Ovary (tissue), 9 donors: Measurements from ENCODE around the gene RTN1. TPM values are rescaled to one million over a fixed set of nuclear protein-coding genes. Genes with fewer than 3 reads are reported as not detected.

Experiments used
- DNase-seq, 5 donors: peaks; one replicate each; pipeline ENCODE4 v3.0.0-alpha.2; 2019 to 2020
- H3K27ac ChIP-seq, 2 donors: fragments of 200-600 bp; one replicate each; pipeline versions ENCODE4 v1.5.1 to v1.8.0; 2019 to 2022
- H3K27me3 ChIP-seq: fragments of 200-600 bp; one replicate; pipeline ENCODE4 v1.8.0; 2022
- H3K36me3 ChIP-seq: fragments of 200-600 bp; sonication (generic); one replicate; pipeline ENCODE4 v1.5.1; 2019
- H3K4me1 ChIP-seq: one replicate; pipeline ENCODE4 v1.8.1; 2013; ENCODE audit warnings: mild to moderate bottlenecking, moderate library complexity; ENCODE audit not compliant: insufficient read depth
- H3K4me3 ChIP-seq: fragments of 200-600 bp; sonication (generic); one replicate; pipeline ENCODE4 v1.5.1; 2017
- H3K9me3 ChIP-seq, 2 donors: fragments of 200-600 bp in 1 of 2; sonication (generic) in 1 of 2; one replicate each; pipeline versions ENCODE4 v1.5.1 to v1.8.1; 2013 to 2019; ENCODE audit warnings: mild to moderate bottlenecking in 1 of 2, moderate library complexity in 1 of 2
- CTCF ChIP-seq, 3 donors: fragments of 450-650 bp in 2 of 3; fragments of 200-600 bp in 1 of 3; IDR thresholded peaks; one replicate each; pipeline versions ENCODE4 v1.5.1 to v1.8.0; 2016 to 2022; ENCODE audit warnings: antibody characterized with exemption in 3 of 3, mild to moderate bottlenecking in 1 of 3
- EP300 ChIP-seq: sonication (generic); formaldehyde crosslinking; IDR thresholded peaks from one replicate; pipeline ENCODE4 v1.6.1; 2017; ENCODE audit warnings: antibody characterized with exemption
- POLR2A ChIP-seq: fragments of 450-650 bp; IDR thresholded peaks from one replicate; pipeline ENCODE4 v1.6.1; 2017; ENCODE audit warnings: antibody characterized with exemption, mild to moderate bottlenecking, moderate library complexity
- WGBS, 3 donors: extraction: QIAGEN DNeasy Blood & Tissue Kit in 1 of 3; methylation state at CpG; one replicate each; pipeline versions ENCODE4 v1.1.5 to v1.1.7; 2013 to 2017; 5-methylcytosine and 5-hydroxymethylcytosine counted together
- intact Hi-C, 4 donors: fragments of 100-400 bp; cut with DNase I; formaldehyde crosslinking; loops; one replicate each; pipeline versions ENCODE4 v1.11.0 to v1.15.1; 2022 to 2023
- polyA plus RNA-seq, 2 donors: library from polyadenylated mRNA; stranded (reverse); fragments of 200-250 nt in 1 of 2; fragments of 350-450 nt in 1 of 2; fragmentation: Illumina TruSeq in 1 of 2; extraction: RNeasy Lipid Tissue Mini Kit (QIAGEN cat#74804) in 1 of 2; gene quantifications; one replicate each; pipeline ENCODE4 v1.2.3, GENCODE V29; 2013 to 2014
- total RNA-seq, 7 donors: library from RNA; depleted of rRNA in 2 of 7; stranded (reverse); fragments of >200 nt in 2 of 7; fragmentation: NEBNext Ultra II Directional in 3 of 7; extraction: Animal tissue kit (Norgen Biotek cat#: 25700) in 3 of 7; gene quantifications; one replicate each; pipeline versions ENCODE4 v1.1.0 to v1.2.4, GENCODE V29; 2016 to 2023
- donor health status: DM: no; HTN: no; CAD: no; lungs with moderate emphysema.
- donor health status: DM: no; HTN: no; CAD: no.
- donor health status: Bipolar disorder and iron deficiency.
- donor health status: DM: yes; HTN: yes; CAD: no.
- donor health status: DM: no; HTN: no; CAD: no.
- donor health status: DM: yes; HTN: yes; CAD: no.

RTN1 gene
- total and polyA plus RNA-seq, 9 donors, result 0.51 to 10.2 (median 1.00) TPM

- no peaks in the 10 kb centered on the region for H3K4me1 ChIP-seq
- H3K27ac ChIP-seq, result no peak overlapping the region
- intact Hi-C loops, result no loop called here
- WGBS, 3 donors, result 61 to 69% (median 65%) methylated on average over 3 of the region's 3 CpGs
- DNase-seq, result no peak
- H3K27me3 ChIP-seq, result no peaks in the 10 kb centered on the region
- H3K4me3 ChIP-seq, result no peak overlapping the region
- H3K9me3 ChIP-seq, result no peaks in the 10 kb centered on the region
- H3K36me3 ChIP-seq, result no peaks in the 10 kb centered on the region
- TF ChIP-seq EP300 (no peak), POLR2A (no peak), CTCF (IDR thresholded peaks at IDR 0.05) (no peak)
These were observed 40.2 kb downstream of the RTN1 start for GRCh38 chr14:59830338-59830734.

DNA sequence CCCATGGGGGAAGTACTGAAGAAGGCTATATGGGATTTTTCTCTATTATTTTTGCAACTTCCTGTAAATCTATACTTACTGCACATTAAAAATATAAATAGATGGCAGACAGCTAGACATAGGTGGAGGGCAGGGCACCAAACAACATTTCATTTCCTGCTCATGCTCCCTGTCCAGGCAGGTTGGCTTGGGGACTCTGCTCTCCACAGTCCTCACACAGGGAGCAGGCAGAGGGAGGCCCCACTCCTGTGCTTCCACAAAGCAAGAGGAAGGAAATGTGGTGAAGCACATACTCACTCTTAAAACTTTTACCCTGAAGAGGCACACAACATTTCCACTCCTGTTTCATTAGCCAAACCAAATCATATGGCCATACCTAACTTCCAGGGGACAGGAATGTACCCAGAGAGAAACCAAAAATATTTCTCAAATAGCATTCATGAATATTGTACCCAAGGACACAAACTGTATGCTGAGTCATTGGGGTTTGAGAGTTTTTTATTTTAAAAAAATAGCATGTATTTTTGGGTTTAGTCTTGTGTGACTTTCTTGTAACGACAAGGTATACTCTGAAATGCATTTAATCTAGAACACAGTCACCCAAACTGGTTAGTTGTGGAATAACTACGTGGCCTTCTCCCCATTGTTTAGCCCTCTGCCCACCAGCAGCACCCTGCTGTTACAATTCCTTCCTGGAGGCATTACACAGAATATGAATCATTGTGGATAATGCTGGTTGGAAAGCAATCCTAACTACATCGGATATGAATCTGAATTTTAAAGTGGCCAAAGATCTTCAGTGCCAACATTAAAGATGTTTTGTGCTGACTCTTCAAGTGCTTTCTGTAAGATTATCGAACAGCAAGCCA is 40.9 kb downstream of the RTN1 start:
- H3K27me3 ChIP-seq, result no peaks in the 10 kb centered on the region
- H3K4me1 ChIP-seq, result no peaks in the 10 kb centered on the region
- H3K36me3 ChIP-seq, result no peaks in the 10 kb centered on the region
- H3K4me3 ChIP-seq, result no peak overlapping the region
- intact Hi-C loops, result no loop called here
- no peaks in the 10 kb centered on the region for H3K9me3 ChIP-seq
- WGBS, 3 donors, result 63 to 66% (median 65%) methylated on average over 4 of the region's 4 CpGs
- no peak for DNase-seq
- TF ChIP-seq EP300 (no peak), POLR2A (no peak), CTCF (IDR thresholded peaks at IDR 0.05) (no peak)
- no peak overlapping the region for H3K27ac ChIP-seq

DNA sequence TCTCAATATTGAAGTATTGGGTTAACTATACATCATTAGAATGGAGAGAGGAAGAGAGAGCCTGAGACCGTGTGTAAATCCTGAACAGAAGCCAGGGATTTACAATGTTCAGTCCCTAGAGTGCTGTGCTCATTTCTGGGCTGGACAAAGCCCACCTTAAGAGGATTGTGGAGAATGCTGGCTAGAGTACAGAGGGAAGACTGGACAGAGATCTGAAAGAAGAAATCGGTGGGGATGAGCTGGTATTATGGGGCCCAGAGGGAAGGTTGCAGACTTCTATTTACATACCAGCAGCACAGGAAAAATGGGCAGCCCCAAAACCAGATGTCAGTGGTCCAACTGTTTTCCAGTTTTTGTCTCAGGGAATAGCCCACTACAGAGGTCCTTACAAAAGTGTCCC is 42.3 kb downstream of the RTN1 start:
- no peak overlapping the region for H3K4me3 ChIP-seq
- WGBS, 3 donors, result 27 to 36% (median 32%) methylated on average over 2 of the region's 2 CpGs
- no peaks in the 10 kb centered on the region for H3K27me3 ChIP-seq
- TF ChIP-seq CTCF (IDR thresholded peaks at IDR 0.05), result no peak
- TF ChIP-seq POLR2A, result no peak
- no peak for TF ChIP-seq EP300
- intact Hi-C loops, result no loop called here
- DNase-seq, result no peak
- no peaks in the 10 kb centered on the region for H3K9me3 ChIP-seq
- no peak overlapping the region for H3K27ac ChIP-seq
- no peaks in the 10 kb centered on the region for H3K36me3 ChIP-seq
- H3K4me1 ChIP-seq, result no peaks in the 10 kb centered on the region

DNA sequence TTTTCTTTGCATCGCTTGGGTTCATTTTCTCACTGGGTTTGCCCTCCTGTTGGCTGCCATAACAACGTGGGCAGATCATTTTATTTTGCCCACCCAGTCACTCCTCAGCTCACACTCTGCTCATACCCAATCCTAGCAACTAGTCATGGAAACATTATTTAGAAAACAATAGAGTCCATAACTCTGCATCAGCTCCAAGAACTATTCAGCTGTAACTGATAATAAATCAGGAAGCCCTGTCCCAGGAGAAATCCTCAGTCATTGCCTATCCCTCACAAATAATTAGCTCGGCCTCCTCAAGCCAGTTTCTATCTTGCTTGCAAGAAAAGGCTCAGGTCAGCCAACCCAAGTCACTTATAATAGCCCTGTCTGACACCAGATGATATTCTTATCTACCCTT is 43.2 kb downstream of the RTN1 start:
- no peak for TF ChIP-seq CTCF (IDR thresholded peaks at IDR 0.05)
- TF ChIP-seq POLR2A, result no peak
- TF ChIP-seq EP300, result no peak
- Histone ChIP-seq H3K4me1 (no peaks in the 10 kb centered on the region), H3K9me3 (no peaks in the 10 kb centered on the region), H3K36me3 (no peaks in the 10 kb centered on the region), H3K27me3 (no peaks in the 10 kb centered on the region), H3K27ac (no peak overlapping the region), H3K4me3 (no peak overlapping the region)
- no peak for DNase-seq
- intact Hi-C loops, result no loop called here
- 47 to 58% (median 57%) methylated on average over 3 of the region's 3 CpGs for WGBS, 3 donors
